ENCODE results near the gene OAS3. TPM values are rescaled to one million over a fixed set of nuclear protein-coding genes. Genes with fewer than 3 reads are reported as not detected.

Gene OAS3
- total RNA-seq, 4 donors from 2014 or later: 7.3 to 24.9 (median 14.3) TPM

GRCh38 chr12:112901271-112901670, 37.0 kb upstream of the OAS3 start:
- no peak for TF ChIP-seq CTCF (IDR thresholded peaks at IDR 0.05; ENCODE audit: low read depth)

DNA sequence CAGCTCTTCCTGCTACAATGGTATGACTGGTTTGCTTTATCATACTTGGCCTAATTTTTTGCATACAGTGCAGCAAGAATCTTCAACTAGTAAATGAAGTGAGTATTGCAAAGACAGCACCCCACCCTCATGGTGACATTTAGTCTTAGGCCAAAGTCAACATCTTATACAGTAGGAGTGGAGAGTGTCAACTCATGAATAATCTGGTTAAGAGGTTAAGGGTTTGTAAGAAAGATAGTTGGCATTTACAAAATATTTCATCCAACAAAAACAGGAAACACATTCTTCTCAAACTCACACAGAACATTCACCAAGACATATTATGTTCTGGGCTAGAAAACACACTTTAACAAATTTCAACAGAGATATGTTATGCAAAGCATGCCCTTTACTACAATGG, 33.7 kb upstream of the OAS3 start:
- TF ChIP-seq CTCF (IDR thresholded peaks at IDR 0.05; ENCODE audit: low read depth): no peak

DNA sequence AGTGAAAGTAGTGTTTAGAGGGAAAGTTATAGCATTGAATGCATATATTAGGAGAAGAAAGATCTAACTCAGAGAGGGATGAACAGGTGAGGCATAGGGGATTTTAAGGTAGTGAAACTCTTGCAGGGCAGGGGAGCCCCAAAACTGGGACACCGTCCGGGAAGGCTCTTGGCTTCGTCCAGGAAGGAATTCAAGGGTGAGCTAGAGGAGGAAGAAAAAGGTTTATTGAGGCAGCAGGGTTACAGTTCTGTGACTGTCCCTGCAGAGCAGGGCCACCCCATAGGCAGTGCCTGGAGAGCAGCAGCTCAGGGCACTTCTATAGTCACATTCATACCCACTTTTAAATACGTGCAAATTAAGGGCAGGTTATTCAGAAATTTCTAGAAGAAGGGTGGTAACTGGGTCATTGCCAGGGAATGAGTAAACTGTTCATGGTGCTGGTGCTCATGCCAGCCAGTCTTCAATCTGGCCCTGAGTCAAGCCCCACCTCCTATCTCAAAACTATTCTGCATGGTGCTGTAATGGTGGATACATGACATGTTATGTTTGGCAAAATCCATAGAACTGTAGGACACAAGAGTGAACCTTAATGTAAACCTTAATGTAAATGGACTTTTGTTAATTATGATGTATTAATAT, 32.7 kb upstream of the OAS3 start:
- TF ChIP-seq CTCF (IDR thresholded peaks at IDR 0.05; ENCODE audit: low read depth): no peak

- no peak for TF ChIP-seq CTCF (IDR thresholded peaks at IDR 0.05; ENCODE audit: low read depth)
Measured at GRCh38 chr12:112906712-112907414, 31.4 kb upstream of the OAS3 start, which contains the start of gene OAS1. Gene OAS1 (plus strand): TSS chr12:112906962. CDS start chr12:112907040, 78 bp downstream.

GRCh38 chr12:112907415-112908157, 30.7 kb upstream of the OAS3 start:
- TF ChIP-seq CTCF (IDR thresholded peaks at IDR 0.05; ENCODE audit: low read depth): no peak

GRCh38 chr12:112908548-112908947, 29.7 kb upstream of the OAS3 start:
- no peak for TF ChIP-seq CTCF (IDR thresholded peaks at IDR 0.05; ENCODE audit: low read depth)

- TF ChIP-seq CTCF (IDR thresholded peaks at IDR 0.05; ENCODE audit: low read depth): no peak
Measured at GRCh38 chr12:112909693-112910092, 28.6 kb upstream of the OAS3 start.
